Fibroblast of lung (primary cell): ENCODE data around the gene NCOA1.

Experiments
- EZH2 ChIP-seq: IDR thresholded peaks from 2 replicates; pipeline ENCODE4 v1.5.1; 2012; ENCODE audit warnings: low read length, control low read depth, mild to moderate bottlenecking; ENCODE audit errors: missing control alignments
- TF ChIP-seq, protein P1 (sequence below), 2 donors: IDR thresholded peaks in 1 of 2; conservative IDR thresholded peaks in 1 of 2; 1 replicate in 1 of 2; 2 replicates in 1 of 2; pipeline ENCODE4 v1.5.1; 2011 to 2012; ENCODE audit warnings: low read length in 2 of 2, control low read depth in 1 of 2, inconsistent platforms in 1 of 2, low read depth in 1 of 2, mild to moderate bottlenecking in 1 of 2

- TF ChIP-seq, protein P1, sequence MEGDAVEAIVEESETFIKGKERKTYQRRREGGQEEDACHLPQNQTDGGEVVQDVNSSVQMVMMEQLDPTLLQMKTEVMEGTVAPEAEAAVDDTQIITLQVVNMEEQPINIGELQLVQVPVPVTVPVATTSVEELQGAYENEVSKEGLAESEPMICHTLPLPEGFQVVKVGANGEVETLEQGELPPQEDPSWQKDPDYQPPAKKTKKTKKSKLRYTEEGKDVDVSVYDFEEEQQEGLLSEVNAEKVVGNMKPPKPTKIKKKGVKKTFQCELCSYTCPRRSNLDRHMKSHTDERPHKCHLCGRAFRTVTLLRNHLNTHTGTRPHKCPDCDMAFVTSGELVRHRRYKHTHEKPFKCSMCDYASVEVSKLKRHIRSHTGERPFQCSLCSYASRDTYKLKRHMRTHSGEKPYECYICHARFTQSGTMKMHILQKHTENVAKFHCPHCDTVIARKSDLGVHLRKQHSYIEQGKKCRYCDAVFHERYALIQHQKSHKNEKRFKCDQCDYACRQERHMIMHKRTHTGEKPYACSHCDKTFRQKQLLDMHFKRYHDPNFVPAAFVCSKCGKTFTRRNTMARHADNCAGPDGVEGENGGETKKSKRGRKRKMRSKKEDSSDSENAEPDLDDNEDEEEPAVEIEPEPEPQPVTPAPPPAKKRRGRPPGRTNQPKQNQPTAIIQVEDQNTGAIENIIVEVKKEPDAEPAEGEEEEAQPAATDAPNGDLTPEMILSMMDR (conservative IDR thresholded peaks at IDR 0.05 in 1 of 2, IDR thresholded peaks at IDR 0.05 in 1 of 2; ENCODE audit: low read depth in 1 of 2, low read length in 2 of 2) = no peak
- no peak for TF ChIP-seq EZH2
Measured at GRCh38 chr2:24707143-24707542, 216.1 kb downstream of the NCOA1 start.
